Naive B cell (primary cell): ENCODE data around the gene EVI5L. TPM values are rescaled to one million over a fixed set of nuclear protein-coding genes. Genes with fewer than 3 reads are reported as not detected.
"Not testable (repeated sequence)": the region's sequence is repeated elsewhere in the genome, so short reads cannot be mapped to it uniquely, and the experiment has no call there.

Experiments
- ATAC-seq, 2 donors: fragments of 150-1000 bp; cut with Tn5 transposase; 2 replicates each; pipeline ENCODE4 v1.10.0; 2021; ENCODE audit warnings: low read depth in 2 of 2, mild to moderate bottlenecking in 2 of 2, moderate library complexity in 2 of 2
- DNase-seq: peaks from one replicate; pipeline ENCODE4 v3.0.0; 2022
- H3K27ac Mint-ChIP-seq, 6 donors: one replicate each; pipeline ENCODE4 v1.8.0; 2020 to 2022; ENCODE audit warnings: mild to moderate bottlenecking in 6 of 6, mixed read lengths in 6 of 6, moderate library complexity in 5 of 6, inconsistent platforms in 2 of 6
- H3K27me3 Mint-ChIP-seq, 3 donors: one replicate each; pipeline ENCODE4 v1.8.0; 2021 to 2022; ENCODE audit warnings: mixed read lengths in 3 of 3, mild to moderate bottlenecking in 1 of 3
- H3K36me3 Mint-ChIP-seq, 2 donors: one replicate each; pipeline ENCODE4 v1.8.0; 2020 to 2022; ENCODE audit warnings: mixed read lengths in 2 of 2, inconsistent platforms in 1 of 2, mild to moderate bottlenecking in 1 of 2
- H3K4me1 Mint-ChIP-seq, 3 donors: one replicate each; pipeline ENCODE4 v1.8.0; 2020 to 2022; ENCODE audit warnings: mixed read lengths in 3 of 3, inconsistent platforms in 1 of 3, mild to moderate bottlenecking in 1 of 3, moderate library complexity in 1 of 3
- H3K4me3 Mint-ChIP-seq, 8 donors: one replicate each; pipeline ENCODE4 v1.8.0; 2020 to 2022; ENCODE audit warnings: mild to moderate bottlenecking in 8 of 8, mixed read lengths in 8 of 8, moderate library complexity in 8 of 8, inconsistent platforms in 2 of 8
- H3K9me3 Mint-ChIP-seq, 7 donors: one replicate each; pipeline ENCODE4 v1.8.0; 2020 to 2022; ENCODE audit warnings: mixed read lengths in 7 of 7, mild to moderate bottlenecking in 5 of 7, inconsistent platforms in 2 of 7, moderate library complexity in 1 of 7
- polyA plus RNA-seq, 6 donors: library from polyadenylated mRNA; unstranded; fragments of 300-500 nt; fragmentation: Illumina TruSeq; gene quantifications; one replicate each; pipeline ENCODE4 v1.2.3, GENCODE V29; 2021; ENCODE audit warnings: low read depth in 6 of 6

Gene EVI5L
- polyA plus RNA-seq, 6 donors from 2014 or later = 0.63 to 4.0 (median 1.6) TPM

DNA sequence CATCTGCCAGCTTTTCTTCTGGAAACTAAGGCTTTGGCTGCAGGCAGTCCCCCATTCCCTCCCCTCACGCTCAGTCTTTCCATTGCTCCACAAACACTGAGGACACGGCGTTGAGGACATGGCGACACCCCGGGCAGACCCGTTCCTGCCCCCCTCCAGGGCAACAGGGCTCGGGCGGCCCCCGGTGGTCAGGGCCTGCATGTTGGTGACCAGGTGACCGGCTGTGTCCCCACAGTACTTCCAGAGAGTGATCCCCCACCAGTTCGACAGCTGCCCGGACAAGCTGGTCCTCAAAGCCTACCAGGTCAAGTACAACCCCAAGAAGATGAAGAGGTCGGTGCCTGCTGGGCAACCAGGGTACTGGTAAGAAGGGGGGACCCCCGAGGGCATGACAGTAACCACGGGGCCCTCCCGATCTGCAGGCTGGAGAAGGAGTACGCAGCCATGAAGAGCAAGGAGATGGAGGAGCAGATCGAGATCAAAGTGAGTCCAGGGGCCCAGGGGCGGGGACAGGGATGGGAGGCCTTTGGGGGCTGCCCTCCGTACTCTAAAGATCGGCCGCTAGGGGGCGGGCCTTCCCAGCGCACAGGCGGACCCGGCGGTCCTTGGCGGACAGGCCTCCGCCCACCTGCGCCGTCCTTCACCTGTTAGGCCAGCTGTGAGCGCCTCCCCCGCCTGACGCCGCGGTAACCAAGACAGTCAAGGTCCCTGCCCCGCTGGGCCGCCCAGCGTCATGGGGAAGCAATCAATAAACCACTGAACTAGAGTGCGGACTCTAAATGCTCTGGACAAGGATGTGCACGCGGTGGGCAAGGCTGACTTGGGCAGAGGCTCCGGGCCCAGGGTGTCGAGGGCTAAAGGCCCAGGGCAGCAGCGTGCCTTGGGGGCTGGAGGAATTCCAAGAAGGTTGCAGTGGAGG lies 23.1 kb downstream of the EVI5L start:
- H3K27me3 Mint-ChIP-seq = peaks cover 0 to 21% (median 11%) of the 10 kb centered on the region in 3 donors
- H3K27ac Mint-ChIP-seq = peak overlapping the region in 3 of 6 donors; percentile 39 to 85 (median 61)
- no peak overlapping the region for H3K4me3 Mint-ChIP-seq
- H3K9me3 Mint-ChIP-seq = no peaks in the 10 kb centered on the region
- peaks cover 6 to 12% (median 7%) of the 10 kb centered on the region in 3 donors for H3K4me1 Mint-ChIP-seq
- no peaks in the 10 kb centered on the region for H3K36me3 Mint-ChIP-seq
- ATAC-seq = peak; percentile 91 to 95
- peak; percentile 64 for DNase-seq

GRCh38 chr19:7853770-7854128 lies 23.7 kb downstream of the EVI5L start:
- Mint-ChIP-seq H3K27ac (no peak overlapping the region), H3K27me3 (peaks cover 0 to 21% (median 11%) of the 10 kb centered on the region in 3 donors), H3K36me3 (no peaks in the 10 kb centered on the region), H3K9me3 (no peaks in the 10 kb centered on the region), H3K4me1 (peaks cover 6 to 12% (median 7%) of the 10 kb centered on the region in 3 donors), H3K4me3 (no peak overlapping the region)
- no peak for DNase-seq
- ATAC-seq = peak; percentile 14 to 20

- ATAC-seq = no peak
- no peak for DNase-seq
- Mint-ChIP-seq H3K27me3 (peaks cover 0 to 35% (median 16%) of the 10 kb centered on the region in 3 donors), H3K27ac (no peak overlapping the region), H3K9me3 (no peaks in the 10 kb centered on the region), H3K4me1 (peaks cover 6 to 12% (median 7%) of the 10 kb centered on the region in 3 donors), H3K4me3 (no peak overlapping the region), H3K36me3 (no peaks in the 10 kb centered on the region)
Measured at GRCh38 chr19:7855426-7856108, 25.5 kb downstream of the EVI5L start.

DNA sequence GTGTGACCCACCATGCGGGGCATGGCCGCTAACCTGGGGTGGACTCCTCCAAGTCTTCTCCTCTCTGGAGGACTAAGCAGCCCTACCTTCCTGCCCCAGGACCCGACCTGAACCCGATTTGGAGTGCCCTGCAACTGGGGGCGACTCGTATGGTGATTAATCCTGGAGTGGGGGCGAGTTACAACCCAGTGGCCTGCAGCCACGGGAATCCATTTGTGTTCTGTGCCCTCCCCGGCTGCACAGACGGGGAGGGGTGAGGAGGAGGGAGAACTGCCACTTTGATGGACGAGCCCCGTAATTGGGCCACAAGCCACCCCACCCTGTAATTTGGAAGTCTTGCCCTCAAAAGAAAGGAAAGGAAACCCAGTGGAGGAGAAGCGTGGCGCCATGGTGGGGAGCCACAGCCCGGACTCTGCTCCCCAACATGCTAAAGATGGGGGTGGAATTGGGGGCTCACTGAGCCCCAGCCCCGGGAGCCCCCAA lies 26.1 kb downstream of the EVI5L start:
- H3K9me3 Mint-ChIP-seq = no peaks in the 10 kb centered on the region
- no peak overlapping the region for H3K27ac Mint-ChIP-seq
- H3K4me3 Mint-ChIP-seq = no peak overlapping the region
- peaks cover 2 to 41% (median 22%) of the 10 kb centered on the region in 3 donors for H3K27me3 Mint-ChIP-seq
- DNase-seq (no peak), ATAC-seq (no peak)
- peaks cover 6 to 14% (median 7%) of the 10 kb centered on the region in 3 donors for H3K4me1 Mint-ChIP-seq
- H3K36me3 Mint-ChIP-seq = no peaks in the 10 kb centered on the region

- H3K27me3 Mint-ChIP-seq = peaks cover 4 to 47% (median 26%) of the 10 kb centered on the region in 3 donors
- no peaks in the 10 kb centered on the region for H3K9me3 Mint-ChIP-seq
- no peak overlapping the region for H3K27ac Mint-ChIP-seq
- no peak for DNase-seq
- H3K4me1 Mint-ChIP-seq = peaks cover 7 to 20% (median 10%) of the 10 kb centered on the region in 3 donors
- peak overlapping the region in 1 of 8 donors; percentile 22 for H3K4me3 Mint-ChIP-seq
- H3K36me3 Mint-ChIP-seq = no peaks in the 10 kb centered on the region
- no peak for ATAC-seq
Measured at GRCh38 chr19:7856679-7857663, 27.0 kb downstream of the EVI5L start.

GRCh38 chr19:7857727-7858108 lies 27.7 kb downstream of the EVI5L start:
- Mint-ChIP-seq H3K27ac (no peak overlapping the region), H3K36me3 (no peaks in the 10 kb centered on the region), H3K27me3 (peaks cover 4 to 43% (median 26%) of the 10 kb centered on the region in 3 donors), H3K9me3 (no peaks in the 10 kb centered on the region), H3K4me3 (no peak overlapping the region), H3K4me1 (peaks cover 7 to 19% (median 8%) of the 10 kb centered on the region in 3 donors)
- ATAC-seq = no peak
- no peak for DNase-seq

DNA sequence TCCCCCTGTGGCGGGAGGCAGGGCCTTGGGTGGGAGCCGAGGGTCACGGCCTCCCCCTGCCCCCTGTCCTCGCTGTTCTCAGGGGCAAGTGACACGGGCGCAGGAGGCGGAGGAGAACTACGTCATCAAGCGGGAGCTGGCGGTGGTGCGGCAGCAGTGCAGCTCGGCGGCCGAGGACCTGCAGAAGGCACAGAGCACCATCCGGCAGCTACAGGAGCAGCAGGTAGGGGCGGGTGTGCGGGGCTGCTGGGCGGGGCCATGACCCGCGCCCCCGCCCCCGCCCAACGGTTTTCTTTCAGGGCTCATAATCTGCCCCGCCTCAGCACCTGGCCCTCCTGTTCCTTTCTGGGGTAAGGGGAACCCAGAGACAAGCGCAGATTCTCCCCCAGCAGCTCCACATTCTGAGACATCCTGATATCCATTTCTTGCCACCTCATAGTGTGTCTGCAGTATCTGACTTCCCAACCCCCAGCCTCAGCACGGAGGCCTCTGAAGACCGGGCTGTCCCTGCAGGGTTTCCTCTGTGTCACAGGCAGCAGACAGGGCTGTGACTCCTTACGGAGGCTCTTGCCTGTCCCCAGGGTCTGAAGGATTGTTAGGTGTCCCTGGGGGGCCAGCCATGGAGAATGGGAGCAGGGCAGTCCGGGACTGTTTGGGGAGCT lies 28.2 kb downstream of the EVI5L start:
- ATAC-seq (no peak), DNase-seq (no peak)
- no peaks in the 10 kb centered on the region for H3K9me3 Mint-ChIP-seq
- no peak overlapping the region for H3K27ac Mint-ChIP-seq
- no peaks in the 10 kb centered on the region for H3K36me3 Mint-ChIP-seq
- H3K4me3 Mint-ChIP-seq = no peak overlapping the region
- H3K4me1 Mint-ChIP-seq = peaks cover 3 to 14% (median 3%) of the 10 kb centered on the region in 3 donors
- H3K27me3 Mint-ChIP-seq = peaks cover 4 to 39% (median 26%) of the 10 kb centered on the region in 3 donors

DNA sequence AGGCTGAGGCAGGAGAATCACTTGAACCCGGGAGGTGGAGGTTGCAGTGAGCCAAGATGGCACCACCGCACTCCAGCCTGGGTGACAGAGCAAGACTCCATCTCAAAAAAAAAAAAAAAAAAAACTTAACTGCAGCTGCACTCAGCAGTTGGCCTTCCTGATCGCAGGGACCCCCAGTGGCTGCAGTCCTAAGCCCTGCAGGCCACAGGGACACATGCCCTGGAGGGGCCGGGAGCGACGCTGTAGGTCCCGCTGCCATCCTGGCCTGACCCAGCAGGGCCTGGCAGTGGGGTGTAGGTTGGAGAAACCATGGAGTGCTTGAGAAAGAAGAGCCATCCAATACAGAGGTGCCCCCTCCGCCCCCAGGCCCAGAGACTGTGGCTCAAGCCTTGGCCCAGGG lies 29.1 kb downstream of the EVI5L start:
- not testable (repeated sequence) for H3K4me1 Mint-ChIP-seq, H3K36me3 Mint-ChIP-seq, H3K27ac Mint-ChIP-seq, ATAC-seq, DNase-seq, H3K9me3 Mint-ChIP-seq
- Mint-ChIP-seq H3K27me3 (peaks cover 4 to 45% (median 33%) of the 10 kb centered on the region in 3 donors), H3K4me3 (peak overlapping the region in 1 of 8 donors; percentile 61)

DNA sequence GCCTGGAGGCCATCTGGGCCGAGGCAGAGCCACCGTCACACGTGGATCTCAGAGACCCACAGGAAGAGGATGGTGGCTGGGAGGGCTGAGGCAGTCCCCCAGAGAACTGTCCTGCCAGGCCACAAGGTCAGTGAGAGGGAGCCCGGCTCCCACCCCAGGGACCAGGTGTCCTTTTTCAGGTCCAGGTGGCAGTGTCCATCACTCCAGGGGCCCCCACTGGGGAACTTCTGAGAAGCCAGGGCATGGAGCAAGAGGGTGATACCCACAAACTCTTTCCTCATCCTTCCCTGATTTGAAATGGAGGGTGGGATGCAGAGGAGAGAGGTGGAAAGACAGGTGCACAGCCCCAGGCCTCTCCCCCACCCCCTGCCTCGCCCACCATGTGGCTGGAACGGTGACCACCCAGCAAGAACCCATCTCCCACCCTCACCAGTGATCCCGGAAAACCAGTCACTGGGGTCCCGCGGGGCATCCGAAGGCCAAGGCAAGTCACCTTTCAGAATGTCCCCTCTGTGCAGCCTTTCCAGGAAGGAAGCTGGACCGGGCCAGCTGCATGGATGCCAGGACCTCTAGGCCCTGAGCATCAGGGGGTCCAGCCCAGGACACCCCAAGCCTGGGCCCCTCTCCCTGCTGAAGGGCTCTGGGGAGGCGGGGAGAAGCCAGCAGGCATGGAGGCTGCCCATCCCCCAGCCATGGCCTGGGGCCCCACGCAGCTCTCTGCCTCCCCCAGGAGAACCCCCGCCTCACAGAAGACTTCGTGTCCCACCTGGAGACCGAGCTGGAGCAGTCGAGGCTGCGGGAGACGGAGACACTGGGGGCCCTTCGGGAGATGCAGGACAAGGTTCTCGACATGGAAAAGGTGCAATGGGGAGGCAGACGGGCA lies 30.1 kb downstream of the EVI5L start:
- no peaks in the 10 kb centered on the region for H3K36me3 Mint-ChIP-seq
- H3K27me3 Mint-ChIP-seq = peaks cover 9 to 53% (median 41%) of the 10 kb centered on the region in 3 donors
- no peak overlapping the region for H3K27ac Mint-ChIP-seq
- ATAC-seq (no peak), DNase-seq (no peak)
- peaks cover 0 to 14% (median 8%) of the 10 kb centered on the region in 3 donors for H3K4me1 Mint-ChIP-seq
- peak overlapping the region in 2 of 8 donors; percentile 25 to 43 for H3K4me3 Mint-ChIP-seq
- H3K9me3 Mint-ChIP-seq = peaks cover 0 to 1% (median 0%) of the 10 kb centered on the region in 7 donors

GRCh38 chr19:7860714-7861618 lies 30.9 kb downstream of the EVI5L start:
- peaks cover 4 to 17% (median 9%) of the 10 kb centered on the region in 3 donors for H3K4me1 Mint-ChIP-seq
- peaks cover 14 to 61% (median 48%) of the 10 kb centered on the region in 3 donors for H3K27me3 Mint-ChIP-seq
- DNase-seq (no peak), ATAC-seq (no peak)
- peak overlapping the region in 7 of 8 donors; percentile 24 to 65 (median 54) for H3K4me3 Mint-ChIP-seq
- no peaks in the 10 kb centered on the region for H3K36me3 Mint-ChIP-seq
- no peak overlapping the region for H3K27ac Mint-ChIP-seq
- H3K9me3 Mint-ChIP-seq = peaks cover 0 to 1% (median 0%) of the 10 kb centered on the region in 7 donors
